DND-41 (cell line): ENCODE measurements around the gene TAF11L13.

Experiments used
- EZH2 ChIP-seq: IDR thresholded peaks from 3 replicates; pipeline ENCODE4 v1.6.1; 2012; ENCODE audit warnings: borderline replicate concordance, low read depth, mild to moderate bottlenecking, moderate library complexity, low read length, inconsistent platforms; ENCODE audit not compliant: severe bottlenecking
- TF ChIP-seq, protein P1 (sequence below): IDR thresholded peaks from 2 replicates; pipeline ENCODE4 v1.5.1; 2012; ENCODE audit warnings: borderline replicate concordance, low read length, moderate library complexity, mild to moderate bottlenecking; ENCODE audit not compliant: poor library complexity, severe bottlenecking; ENCODE audit errors: extremely low read depth

DNA sequence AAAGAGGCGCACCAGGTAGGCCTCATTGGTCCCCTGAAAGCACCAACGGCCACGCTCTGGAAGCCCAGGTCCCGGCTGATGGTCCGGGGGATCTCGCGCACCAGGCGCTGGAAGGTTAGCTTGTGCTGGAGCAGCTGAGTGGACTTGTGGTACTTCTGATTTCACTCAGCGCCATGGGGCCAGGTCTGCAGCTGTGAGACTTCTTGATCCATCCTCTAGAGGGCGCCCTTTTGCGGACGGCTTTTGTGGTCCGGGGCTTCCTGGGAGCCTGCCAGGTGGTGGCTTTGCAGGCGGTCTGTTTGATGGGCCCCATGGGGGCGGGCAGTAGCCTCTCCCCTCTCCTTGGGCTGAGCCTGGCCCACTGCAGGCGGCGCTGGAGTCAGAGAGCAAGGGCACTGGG lies 11.3 kb upstream of the TAF11L13 start:
- TF ChIP-seq, protein P1, sequence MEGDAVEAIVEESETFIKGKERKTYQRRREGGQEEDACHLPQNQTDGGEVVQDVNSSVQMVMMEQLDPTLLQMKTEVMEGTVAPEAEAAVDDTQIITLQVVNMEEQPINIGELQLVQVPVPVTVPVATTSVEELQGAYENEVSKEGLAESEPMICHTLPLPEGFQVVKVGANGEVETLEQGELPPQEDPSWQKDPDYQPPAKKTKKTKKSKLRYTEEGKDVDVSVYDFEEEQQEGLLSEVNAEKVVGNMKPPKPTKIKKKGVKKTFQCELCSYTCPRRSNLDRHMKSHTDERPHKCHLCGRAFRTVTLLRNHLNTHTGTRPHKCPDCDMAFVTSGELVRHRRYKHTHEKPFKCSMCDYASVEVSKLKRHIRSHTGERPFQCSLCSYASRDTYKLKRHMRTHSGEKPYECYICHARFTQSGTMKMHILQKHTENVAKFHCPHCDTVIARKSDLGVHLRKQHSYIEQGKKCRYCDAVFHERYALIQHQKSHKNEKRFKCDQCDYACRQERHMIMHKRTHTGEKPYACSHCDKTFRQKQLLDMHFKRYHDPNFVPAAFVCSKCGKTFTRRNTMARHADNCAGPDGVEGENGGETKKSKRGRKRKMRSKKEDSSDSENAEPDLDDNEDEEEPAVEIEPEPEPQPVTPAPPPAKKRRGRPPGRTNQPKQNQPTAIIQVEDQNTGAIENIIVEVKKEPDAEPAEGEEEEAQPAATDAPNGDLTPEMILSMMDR = no peak
- no peak for TF ChIP-seq EZH2
